Measurements from ENCODE around the gene CACNA1C. TPM values are rescaled to one million over a fixed set of nuclear protein-coding genes. Genes with fewer than 3 reads are reported as not detected.

Gene CACNA1C
- total and polyA plus RNA-seq, 5 donors, result 34.6 to 163 (median 123) TPM

DNA sequence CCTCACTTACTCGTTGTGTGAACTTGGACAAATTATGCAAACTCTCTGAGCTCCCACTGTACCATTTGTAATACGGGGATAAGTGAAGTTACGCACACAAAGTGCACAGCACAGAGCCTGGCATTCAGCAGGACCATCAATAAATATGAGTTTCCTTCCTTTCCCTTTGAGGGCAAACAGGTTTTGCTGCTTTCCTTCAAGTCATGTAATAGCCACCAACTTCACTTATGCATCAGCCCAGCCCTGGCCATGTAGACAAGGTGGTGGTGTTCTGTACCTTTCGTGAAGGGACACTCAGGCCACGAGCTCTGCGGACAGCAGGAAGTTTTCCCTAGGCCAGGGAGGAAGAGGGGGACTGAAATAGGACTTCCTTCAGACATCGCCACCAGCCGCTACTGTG lies 272.7 kb downstream of the CACNA1C start:
- H3K9me3 ChIP-seq (ENCODE audit: control insufficient read depth, low read length), result no peaks in the 10 kb centered on the region
- peaks cover 16% of the 10 kb centered on the region for H3K4me1 ChIP-seq (ENCODE audit: control insufficient read depth, insufficient read depth, low read length)
- peak overlapping the region; percentile 49 for H3K27ac ChIP-seq (ENCODE audit: low read length)
- DNase-seq (no peak), ATAC-seq (no peak)
- no peak overlapping the region for H3K4me3 ChIP-seq (ENCODE audit: low read length)
- H3K27me3 ChIP-seq (ENCODE audit: control insufficient read depth, insufficient read depth), result no peaks in the 10 kb centered on the region
- intact Hi-C loops (cut with DNase I), result no loop called here
- WGBS, result 66% methylated on average over 8 of the region's 8 CpGs

DNA sequence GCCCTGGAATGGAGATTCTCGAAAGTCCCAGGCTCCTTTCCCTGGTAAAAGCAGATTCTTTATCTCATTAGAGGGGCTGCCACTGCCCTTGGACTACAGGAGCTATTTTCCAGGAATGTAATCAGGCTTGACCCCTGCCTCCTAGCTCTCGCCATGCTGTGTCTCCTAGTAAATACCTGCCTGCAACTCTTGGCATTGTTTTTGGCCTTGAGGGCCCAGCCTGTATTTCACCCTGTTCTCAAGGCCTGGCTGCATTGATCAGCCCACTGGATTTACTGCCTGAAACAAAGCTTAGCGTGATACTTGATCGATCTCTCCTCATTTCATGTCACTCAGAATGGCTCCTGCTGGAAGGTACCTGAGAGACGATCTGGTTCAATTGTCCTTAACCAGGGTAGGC lies 273.7 kb downstream of the CACNA1C start:
- Histone ChIP-seq H3K9me3 (ENCODE audit: control insufficient read depth, low read length) (no peaks in the 10 kb centered on the region), H3K4me1 (ENCODE audit: control insufficient read depth, insufficient read depth, low read length) (peaks cover 16% of the 10 kb centered on the region), H3K27ac (ENCODE audit: low read length) (no peak overlapping the region), H3K27me3 (ENCODE audit: control insufficient read depth, insufficient read depth) (no peaks in the 10 kb centered on the region), H3K4me3 (ENCODE audit: low read length) (no peak overlapping the region)
- intact Hi-C loops (cut with DNase I), result no loop called here
- DNase-seq (no peak), ATAC-seq (no peak)
- 86% methylated on average over 5 of the region's 5 CpGs for WGBS

DNA sequence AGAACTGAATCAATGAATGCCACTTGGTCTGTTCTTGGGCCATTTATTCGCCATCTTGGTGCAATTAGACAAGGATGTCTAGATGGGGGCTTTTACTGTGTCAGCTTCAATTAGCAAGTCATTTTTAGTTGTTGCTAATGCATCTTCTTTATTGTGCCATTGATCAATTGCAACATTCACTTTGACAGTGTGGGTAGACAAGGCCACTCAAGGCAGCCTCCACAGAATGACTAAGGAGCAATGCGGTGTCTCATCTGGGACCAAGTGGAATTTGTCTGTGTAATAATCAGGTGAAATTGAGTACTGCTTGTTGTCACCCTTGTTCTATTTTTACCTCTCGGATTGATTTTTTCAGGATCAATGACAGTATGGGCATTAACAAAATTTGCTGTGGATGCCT lies 275.9 kb downstream of the CACNA1C start:
- Histone ChIP-seq H3K4me3 (ENCODE audit: low read length) (no peak overlapping the region), H3K27ac (ENCODE audit: low read length) (no peak overlapping the region), H3K9me3 (ENCODE audit: control insufficient read depth, low read length) (no peaks in the 10 kb centered on the region), H3K27me3 (ENCODE audit: control insufficient read depth, insufficient read depth) (no peaks in the 10 kb centered on the region), H3K4me1 (ENCODE audit: control insufficient read depth, insufficient read depth, low read length) (peaks cover 10% of the 10 kb centered on the region)
- WGBS, result 97% methylated on average over 3 of the region's 3 CpGs
- DNase-seq (no peak), ATAC-seq (no peak)
- intact Hi-C loops (cut with DNase I), result no loop called here

DNA sequence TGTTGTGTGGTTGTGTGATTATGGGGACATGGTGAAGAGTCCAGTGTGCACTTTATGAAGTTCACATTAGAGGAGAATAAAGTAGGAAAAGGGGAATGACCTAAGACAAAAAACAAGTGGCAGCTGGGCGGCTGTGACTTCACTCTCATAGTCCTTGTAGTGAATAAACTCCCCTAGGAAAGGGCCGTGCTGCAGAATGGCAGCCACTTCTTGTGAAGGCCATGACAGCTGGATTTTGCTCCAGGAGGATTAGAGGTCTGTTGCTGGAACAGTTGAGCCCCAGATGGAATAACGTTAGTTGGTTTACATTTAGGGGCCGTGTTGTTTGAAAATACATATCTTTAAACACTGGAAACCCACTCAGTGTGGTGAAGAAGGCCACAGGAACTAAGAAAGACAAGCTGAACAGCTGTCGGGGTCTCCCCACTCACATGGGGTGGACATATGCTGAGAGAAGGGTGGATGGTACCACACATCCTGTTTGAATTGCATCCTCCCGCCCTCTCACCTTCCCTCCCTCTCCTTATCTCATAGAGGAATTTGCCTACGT lies 276.9 kb downstream of the CACNA1C start:
- Histone ChIP-seq H3K4me1 (ENCODE audit: control insufficient read depth, insufficient read depth, low read length) (peaks cover 11% of the 10 kb centered on the region), H3K27ac (ENCODE audit: low read length) (no peak overlapping the region), H3K4me3 (ENCODE audit: low read length) (no peak overlapping the region), H3K9me3 (ENCODE audit: control insufficient read depth, low read length) (no peaks in the 10 kb centered on the region), H3K27me3 (ENCODE audit: control insufficient read depth, insufficient read depth) (no peaks in the 10 kb centered on the region)
- 78% methylated on average over 7 of the region's 7 CpGs for WGBS
- intact Hi-C loops (cut with DNase I), result no loop called here
- DNase-seq (no peak), ATAC-seq (no peak)

DNA sequence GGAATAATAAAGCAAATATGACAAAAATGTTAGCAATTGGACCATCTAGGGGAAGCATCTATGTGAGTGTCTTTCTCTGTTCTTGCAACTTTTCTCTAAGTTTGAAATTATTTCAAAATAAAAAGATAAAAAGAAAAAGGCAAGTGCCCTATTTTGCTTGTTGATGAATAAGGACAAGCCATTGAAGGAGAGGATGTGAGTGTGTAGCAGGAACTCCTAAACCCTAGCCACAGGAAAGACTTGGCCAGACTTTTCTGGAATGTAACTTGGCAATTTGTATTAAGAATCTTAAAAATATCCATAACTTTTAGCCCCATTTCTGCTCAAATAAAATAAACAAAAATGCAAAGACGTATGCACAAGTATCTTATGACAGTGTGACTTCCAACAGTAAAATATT lies 279.4 kb downstream of the CACNA1C start:
- Histone ChIP-seq H3K4me3 (ENCODE audit: low read length) (no peak overlapping the region), H3K9me3 (ENCODE audit: control insufficient read depth, low read length) (no peaks in the 10 kb centered on the region), H3K4me1 (ENCODE audit: control insufficient read depth, insufficient read depth, low read length) (peaks cover 18% of the 10 kb centered on the region), H3K27ac (ENCODE audit: low read length) (no peak overlapping the region), H3K27me3 (ENCODE audit: control insufficient read depth, insufficient read depth) (no peaks in the 10 kb centered on the region)
- DNase-seq, result no peak
- no peak for ATAC-seq
- intact Hi-C loops (cut with DNase I), result no loop called here
- 40% methylated on average over 1 of the region's 1 CpG for WGBS

DNA sequence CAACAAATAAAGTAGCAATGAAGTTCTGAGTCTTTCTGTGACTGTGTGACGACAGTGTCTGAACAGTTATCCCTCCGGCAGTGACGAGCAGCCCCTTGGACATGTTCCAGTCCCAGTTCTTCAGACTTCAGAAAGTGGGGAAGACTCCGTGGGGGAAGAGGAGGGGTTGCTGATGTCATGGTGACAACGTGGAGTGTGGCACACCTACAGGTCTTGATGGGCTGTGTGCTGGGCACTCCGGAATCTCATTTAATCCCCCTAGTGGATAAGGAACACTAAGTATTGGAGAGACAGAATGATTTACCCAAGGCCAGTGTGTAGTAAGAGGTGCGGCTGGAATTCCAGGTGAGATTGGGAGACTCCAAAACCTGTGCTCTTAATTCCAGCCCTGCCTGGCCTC lies 280.2 kb downstream of the CACNA1C start:
- WGBS, result 40% methylated on average over 7 of the region's 7 CpGs
- DNase-seq (peak in 1 of 3 donors; percentile 35), ATAC-seq (peak in 1 of 2 donors; percentile 7)
- intact Hi-C loops (cut with DNase I), result no loop called here
- H3K27me3 ChIP-seq (ENCODE audit: control insufficient read depth, insufficient read depth), result no peaks in the 10 kb centered on the region
- H3K4me1 ChIP-seq (ENCODE audit: control insufficient read depth, insufficient read depth, low read length), result peaks cover 22% of the 10 kb centered on the region
- H3K4me3 ChIP-seq (ENCODE audit: low read length), result no peak overlapping the region
- H3K9me3 ChIP-seq (ENCODE audit: control insufficient read depth, low read length), result no peaks in the 10 kb centered on the region
- H3K27ac ChIP-seq (ENCODE audit: low read length), result no peak overlapping the region

DNA sequence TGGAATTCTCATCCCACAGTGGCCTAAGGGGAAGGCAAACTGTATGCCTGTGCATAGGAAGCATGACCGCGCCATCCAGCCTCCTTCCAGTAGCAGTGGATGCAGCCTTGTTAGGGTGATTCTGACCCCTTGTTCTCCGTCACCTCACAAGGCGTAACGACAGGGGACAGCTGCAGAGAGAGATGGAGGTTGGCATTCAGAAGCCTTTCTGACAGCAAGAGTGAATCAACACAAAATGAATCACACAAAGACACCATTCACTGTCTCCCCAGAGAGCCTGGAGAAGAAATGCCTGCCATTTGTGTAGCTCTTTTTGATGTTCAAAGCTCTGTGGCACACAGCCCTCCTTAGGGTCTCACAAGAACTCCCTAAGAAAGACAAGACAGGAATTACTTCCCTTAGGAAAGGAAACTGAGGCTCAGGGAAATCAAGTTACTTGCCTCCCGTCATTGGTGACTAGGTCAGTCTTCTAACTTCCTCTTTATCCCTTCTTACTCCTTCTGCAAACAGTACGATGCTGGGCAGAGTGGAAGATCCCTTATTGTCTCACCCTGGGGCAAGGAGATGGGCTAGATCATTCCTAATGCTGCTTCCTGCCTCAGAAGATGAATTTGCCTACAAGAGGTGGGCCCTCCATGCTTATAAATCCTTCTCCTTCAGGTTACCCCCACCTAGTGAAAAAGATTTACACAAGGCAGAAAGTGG lies 280.9 kb downstream of the CACNA1C start:
- no peak overlapping the region for H3K4me3 ChIP-seq (ENCODE audit: low read length)
- H3K4me1 ChIP-seq (ENCODE audit: control insufficient read depth, insufficient read depth, low read length), result peaks cover 28% of the 10 kb centered on the region
- H3K9me3 ChIP-seq (ENCODE audit: control insufficient read depth, low read length), result no peaks in the 10 kb centered on the region
- ATAC-seq, result no peak
- no peak overlapping the region for H3K27ac ChIP-seq (ENCODE audit: low read length)
- WGBS, result 75% methylated on average over 7 of the region's 7 CpGs
- intact Hi-C loops (cut with DNase I), result no loop called here
- no peak for DNase-seq
- no peaks in the 10 kb centered on the region for H3K27me3 ChIP-seq (ENCODE audit: control insufficient read depth, insufficient read depth)

DNA sequence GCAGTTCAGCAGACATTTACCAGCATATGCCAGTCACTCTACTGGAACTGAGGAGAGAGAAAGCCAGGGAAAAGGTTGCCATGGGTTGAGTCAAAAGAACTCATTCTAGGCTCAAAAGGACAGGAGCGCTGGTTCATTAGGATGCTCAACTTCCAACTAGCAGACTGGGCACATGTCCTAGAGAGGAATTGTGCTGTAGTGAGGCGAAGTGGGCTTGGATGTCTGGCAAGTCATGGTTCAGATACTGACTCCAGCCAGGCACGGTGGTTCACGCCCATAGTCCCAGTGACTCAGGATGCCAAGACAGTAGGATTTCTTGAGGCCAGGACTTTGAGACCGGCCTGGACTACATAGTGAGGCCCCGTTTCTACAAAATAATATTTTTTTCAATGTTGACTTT lies 281.5 kb downstream of the CACNA1C start:
- peaks cover 28% of the 10 kb centered on the region for H3K4me1 ChIP-seq (ENCODE audit: control insufficient read depth, insufficient read depth, low read length)
- intact Hi-C loops (cut with DNase I), result no loop called here
- H3K9me3 ChIP-seq (ENCODE audit: control insufficient read depth, low read length), result no peaks in the 10 kb centered on the region
- no peak overlapping the region for H3K4me3 ChIP-seq (ENCODE audit: low read length)
- no peak for DNase-seq
- ATAC-seq, result no peak
- no peaks in the 10 kb centered on the region for H3K27me3 ChIP-seq (ENCODE audit: control insufficient read depth, insufficient read depth)
- H3K27ac ChIP-seq (ENCODE audit: low read length), result no peak overlapping the region
- 90% methylated on average over 6 of the region's 6 CpGs for WGBS

DNA sequence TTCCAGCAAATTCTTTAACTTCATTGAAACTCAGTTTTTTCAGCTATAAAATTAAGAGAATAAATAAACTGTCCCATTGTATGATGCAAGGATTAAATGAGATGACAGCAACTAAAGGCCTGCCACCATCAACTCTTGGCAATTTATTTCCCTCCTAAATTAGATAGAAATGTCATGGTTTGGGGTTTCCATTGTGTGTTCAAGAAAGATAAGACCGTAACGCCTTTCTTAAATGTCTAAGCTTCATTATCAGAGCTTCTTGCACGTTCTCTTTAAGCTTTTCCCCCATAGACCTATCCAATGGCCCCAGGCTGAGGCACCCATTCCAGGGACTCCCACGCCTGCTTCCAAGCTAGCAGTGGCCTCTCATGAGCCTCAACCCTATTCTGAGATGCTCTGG lies 281.9 kb downstream of the CACNA1C start:
- Histone ChIP-seq H3K27ac (ENCODE audit: low read length) (no peak overlapping the region), H3K4me1 (ENCODE audit: control insufficient read depth, insufficient read depth, low read length) (peaks cover 28% of the 10 kb centered on the region)

DNA sequence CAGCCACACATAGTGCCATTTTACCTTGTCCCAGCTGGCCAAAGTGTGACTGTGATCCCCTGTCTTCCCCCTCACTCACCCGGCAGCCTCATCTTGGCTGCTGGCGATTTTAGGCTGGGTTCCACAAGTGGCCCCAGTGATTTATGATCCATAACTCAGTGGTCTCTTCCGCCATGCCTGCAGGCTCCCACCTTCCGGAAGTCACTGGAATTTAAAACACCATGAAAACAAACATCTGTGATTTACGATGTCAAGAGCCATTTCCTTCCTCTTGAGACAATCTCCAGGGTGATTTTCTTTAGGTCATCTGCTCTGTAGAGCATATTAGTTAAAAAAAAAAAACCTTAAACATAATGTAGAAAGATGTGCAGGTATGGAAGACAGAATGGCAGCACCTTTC lies 282.3 kb downstream of the CACNA1C start:
- peaks cover 28% of the 10 kb centered on the region for H3K4me1 ChIP-seq (ENCODE audit: control insufficient read depth, insufficient read depth, low read length)

More for the DNA sequence above, 281.9 kb downstream of the CACNA1C start:
- 91% methylated on average over 4 of the region's 4 CpGs for WGBS
- H3K27me3 ChIP-seq (ENCODE audit: control insufficient read depth, insufficient read depth), result no peaks in the 10 kb centered on the region
- DNase-seq (no peak), ATAC-seq (no peak)
- H3K4me3 ChIP-seq (ENCODE audit: low read length), result no peak overlapping the region
- no peaks in the 10 kb centered on the region for H3K9me3 ChIP-seq (ENCODE audit: control insufficient read depth, low read length)
- intact Hi-C loops (cut with DNase I), result no loop called here

DNA sequence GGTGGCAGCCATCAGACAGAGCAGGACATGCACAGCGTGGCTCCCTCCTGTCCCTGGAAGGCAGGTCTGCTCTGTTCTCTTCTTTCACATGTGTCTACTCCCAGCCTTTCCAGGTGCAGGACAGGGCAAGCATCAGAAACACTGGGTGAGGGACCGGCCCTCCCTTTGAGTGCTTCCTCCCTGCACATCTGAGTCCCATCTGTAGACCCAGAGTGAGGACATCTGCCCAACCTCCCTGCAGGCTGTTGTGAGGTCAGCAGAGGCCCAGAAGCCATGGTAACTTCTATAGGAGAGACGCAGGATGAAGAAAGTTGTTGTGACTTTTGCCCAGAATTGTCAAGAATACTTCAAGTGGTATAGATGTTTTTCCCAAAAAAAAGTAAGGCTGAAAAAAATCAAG lies 282.7 kb downstream of the CACNA1C start:
- Histone ChIP-seq H3K4me1 (ENCODE audit: control insufficient read depth, insufficient read depth, low read length) (peaks cover 28% of the 10 kb centered on the region), H3K27me3 (ENCODE audit: control insufficient read depth, insufficient read depth) (no peaks in the 10 kb centered on the region), H3K4me3 (ENCODE audit: low read length) (no peak overlapping the region), H3K9me3 (ENCODE audit: control insufficient read depth, low read length) (no peaks in the 10 kb centered on the region), H3K27ac (ENCODE audit: low read length) (no peak overlapping the region)
- peak; percentile 14 for ATAC-seq
- 75% methylated on average over 3 of the region's 3 CpGs for WGBS
- intact Hi-C loops (cut with DNase I), result no loop called here
- no peak for DNase-seq

More for the DNA sequence above, 282.3 kb downstream of the CACNA1C start:
- H3K27ac ChIP-seq (ENCODE audit: low read length), result no peak overlapping the region
- DNase-seq (no peak), ATAC-seq (no peak)
- no peak overlapping the region for H3K4me3 ChIP-seq (ENCODE audit: low read length)
- H3K9me3 ChIP-seq (ENCODE audit: control insufficient read depth, low read length), result no peaks in the 10 kb centered on the region
- no peaks in the 10 kb centered on the region for H3K27me3 ChIP-seq (ENCODE audit: control insufficient read depth, insufficient read depth)
- 65% methylated on average over 5 of the region's 5 CpGs for WGBS
- intact Hi-C loops (cut with DNase I), result no loop called here
